Astrocyte of the spinal cord (primary cell): ENCODE measurements around the gene PLD5.

Source experiments
- DNase-seq: peaks from one replicate; pipeline ENCODE4 v3.0.0; 2011; ENCODE audit warnings: low read depth, low spot score
- H3K4me3 ChIP-seq: 2 replicates; pipeline ENCODE4 v1.5.1; 2011; ENCODE audit warnings: low read depth, mild to moderate bottlenecking, low read length, moderate library complexity
- in situ Hi-C: cut with HindIII; loops from 2 replicates; pipeline ENCODE4 v1.10.0; 2017; ENCODE audit warnings: low sequenced_read_pairs
- TF ChIP-seq, protein P1 (sequence below): IDR thresholded peaks from 2 replicates; pipeline ENCODE4 v1.5.1; 2012; ENCODE audit warnings: low read depth, mild to moderate bottlenecking, low read length, inconsistent platforms

Gene PLD5

DNA sequence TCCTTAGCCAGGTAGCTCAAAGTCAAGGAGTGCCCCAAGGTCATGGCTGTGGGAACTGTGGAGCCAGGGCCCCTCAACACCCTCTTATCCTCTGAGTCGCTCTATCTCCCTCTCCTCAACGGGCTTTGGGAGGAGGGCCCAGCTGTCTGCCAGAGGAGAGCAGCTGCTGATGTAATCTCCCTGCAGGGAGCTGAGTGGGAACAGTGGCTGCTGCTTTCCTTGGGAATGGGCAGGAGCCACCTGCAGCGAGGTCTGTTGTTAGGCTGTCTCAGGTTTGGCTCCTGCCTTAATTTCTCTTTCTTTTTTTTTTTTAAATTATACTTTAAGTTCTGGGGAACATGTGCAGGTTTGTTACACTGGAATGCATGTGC, 466.8 kb downstream of the PLD5 start:
- TF ChIP-seq, protein P1, sequence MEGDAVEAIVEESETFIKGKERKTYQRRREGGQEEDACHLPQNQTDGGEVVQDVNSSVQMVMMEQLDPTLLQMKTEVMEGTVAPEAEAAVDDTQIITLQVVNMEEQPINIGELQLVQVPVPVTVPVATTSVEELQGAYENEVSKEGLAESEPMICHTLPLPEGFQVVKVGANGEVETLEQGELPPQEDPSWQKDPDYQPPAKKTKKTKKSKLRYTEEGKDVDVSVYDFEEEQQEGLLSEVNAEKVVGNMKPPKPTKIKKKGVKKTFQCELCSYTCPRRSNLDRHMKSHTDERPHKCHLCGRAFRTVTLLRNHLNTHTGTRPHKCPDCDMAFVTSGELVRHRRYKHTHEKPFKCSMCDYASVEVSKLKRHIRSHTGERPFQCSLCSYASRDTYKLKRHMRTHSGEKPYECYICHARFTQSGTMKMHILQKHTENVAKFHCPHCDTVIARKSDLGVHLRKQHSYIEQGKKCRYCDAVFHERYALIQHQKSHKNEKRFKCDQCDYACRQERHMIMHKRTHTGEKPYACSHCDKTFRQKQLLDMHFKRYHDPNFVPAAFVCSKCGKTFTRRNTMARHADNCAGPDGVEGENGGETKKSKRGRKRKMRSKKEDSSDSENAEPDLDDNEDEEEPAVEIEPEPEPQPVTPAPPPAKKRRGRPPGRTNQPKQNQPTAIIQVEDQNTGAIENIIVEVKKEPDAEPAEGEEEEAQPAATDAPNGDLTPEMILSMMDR = no peak
- in situ Hi-C loops = no loop called here

DNA sequence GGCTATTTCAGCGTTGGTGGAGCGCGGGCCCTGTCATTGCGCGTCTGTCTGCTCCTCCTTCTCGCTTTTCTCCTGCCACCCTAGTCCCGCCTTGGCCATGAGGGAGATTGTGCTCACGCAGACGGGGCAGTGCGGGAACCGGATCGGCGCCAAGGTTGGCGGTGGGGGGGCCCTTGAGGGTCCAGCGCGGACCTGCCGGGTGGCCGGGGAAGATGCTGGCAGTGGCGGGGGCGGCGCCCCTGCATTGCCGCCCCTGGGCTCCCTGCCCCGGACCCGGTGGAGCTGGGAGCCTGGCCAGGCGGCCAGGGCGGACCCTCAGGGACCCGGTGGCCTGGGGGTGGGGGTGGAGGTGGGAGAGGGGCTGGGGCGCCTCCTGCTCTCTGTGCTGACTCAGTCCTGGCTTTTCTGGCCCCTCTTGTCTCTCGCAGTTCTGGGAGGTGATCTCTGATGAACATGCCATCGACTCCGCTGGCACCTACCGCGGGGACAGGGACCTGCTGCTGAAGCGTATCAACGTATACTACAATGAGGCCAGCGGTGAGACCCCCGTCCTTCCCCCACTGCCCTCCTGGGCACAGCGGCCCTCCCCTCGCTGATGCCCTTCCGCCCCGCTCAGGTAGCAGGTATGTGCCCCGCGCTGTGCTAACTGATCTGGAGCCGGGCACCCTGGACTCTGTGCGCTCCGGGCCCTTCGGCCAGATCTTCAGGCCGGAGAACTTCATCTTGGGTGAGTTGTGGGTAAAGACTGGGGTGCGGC, 467.3 kb downstream of the PLD5 start:
- H3K4me3 ChIP-seq = no peak overlapping the region
- in situ Hi-C loops = no loop called here
- no peak for DNase-seq
- TF ChIP-seq, protein P1 = no peak

More for the DNA sequence above, 466.8 kb downstream of the PLD5 start:
- DNase-seq = no peak
- H3K4me3 ChIP-seq = no peak overlapping the region

DNA sequence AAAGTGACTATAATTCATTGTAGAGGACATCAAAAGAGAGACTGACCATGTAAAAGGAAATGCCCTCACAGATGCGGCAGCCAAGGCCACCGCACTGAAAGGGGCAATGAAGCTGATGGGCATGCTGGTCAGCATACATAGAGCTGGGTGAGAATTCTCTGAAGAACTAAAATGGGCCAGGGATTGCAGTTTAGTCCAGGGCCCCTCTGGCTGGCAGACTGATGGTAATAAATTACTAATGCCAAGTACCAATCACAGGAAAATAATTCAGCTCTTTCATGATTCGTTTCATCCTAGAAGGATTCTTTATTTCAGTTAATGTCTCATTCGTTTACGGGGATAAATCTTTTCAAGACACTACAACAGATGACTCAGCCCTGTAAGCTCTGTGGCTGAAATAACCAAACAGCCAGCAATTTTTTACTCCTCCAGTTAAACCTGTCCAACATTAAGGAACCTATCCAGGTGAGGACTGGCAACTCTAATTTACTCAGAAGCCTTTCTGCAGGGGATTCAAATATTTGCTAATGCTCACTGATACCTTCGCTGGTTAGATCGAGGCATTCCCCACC, 468.7 kb downstream of the PLD5 start:
- TF ChIP-seq, protein P1 = no peak
- DNase-seq = no peak
- in situ Hi-C loops = no loop called here
- no peak overlapping the region for H3K4me3 ChIP-seq

DNA sequence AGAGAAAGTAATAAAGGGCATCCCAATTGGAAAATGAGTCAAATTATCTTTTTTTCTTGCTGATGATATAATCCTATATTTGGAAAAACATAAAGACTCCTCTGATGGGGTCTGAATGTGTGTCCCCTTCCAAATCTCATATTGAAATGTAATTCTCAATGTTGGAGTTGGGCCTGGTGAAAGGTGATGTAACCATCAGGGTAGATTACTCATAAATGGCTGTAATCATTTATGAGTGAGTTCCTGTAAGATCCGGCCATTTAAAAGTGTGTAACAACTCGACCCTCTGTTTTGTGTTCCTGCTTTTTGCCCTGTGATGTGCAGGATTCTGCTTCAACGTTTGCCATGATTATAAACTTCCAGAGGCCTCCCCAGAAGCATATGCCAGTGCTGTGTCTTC, 481.3 kb downstream of the PLD5 start:
- TF ChIP-seq, protein P1 = no peak
- in situ Hi-C loops = no loop called here
- no peak for DNase-seq
- no peak overlapping the region for H3K4me3 ChIP-seq

DNA sequence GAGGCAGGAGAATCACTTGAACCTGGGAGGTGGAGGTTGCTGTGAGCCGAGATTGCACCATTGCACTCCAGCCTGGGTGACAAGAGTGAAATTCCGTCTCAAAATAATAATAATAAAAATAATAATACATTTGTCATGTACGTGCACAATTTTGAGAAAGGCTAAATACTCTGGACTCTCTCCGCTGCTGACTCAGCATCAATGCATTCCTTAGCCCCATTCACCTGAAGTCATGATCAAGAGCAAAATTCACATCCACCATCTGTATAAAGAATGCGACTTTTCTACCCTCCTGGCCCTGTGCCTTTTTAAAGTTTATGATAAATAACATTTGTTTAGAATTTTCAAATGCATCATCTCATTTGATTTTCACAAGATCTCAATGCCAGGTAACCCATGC, 490.1 kb downstream of the PLD5 start:
- TF ChIP-seq, protein P1 = no peak
- H3K4me3 ChIP-seq = no peak overlapping the region
- in situ Hi-C loops = no loop called here
- no peak for DNase-seq

DNA sequence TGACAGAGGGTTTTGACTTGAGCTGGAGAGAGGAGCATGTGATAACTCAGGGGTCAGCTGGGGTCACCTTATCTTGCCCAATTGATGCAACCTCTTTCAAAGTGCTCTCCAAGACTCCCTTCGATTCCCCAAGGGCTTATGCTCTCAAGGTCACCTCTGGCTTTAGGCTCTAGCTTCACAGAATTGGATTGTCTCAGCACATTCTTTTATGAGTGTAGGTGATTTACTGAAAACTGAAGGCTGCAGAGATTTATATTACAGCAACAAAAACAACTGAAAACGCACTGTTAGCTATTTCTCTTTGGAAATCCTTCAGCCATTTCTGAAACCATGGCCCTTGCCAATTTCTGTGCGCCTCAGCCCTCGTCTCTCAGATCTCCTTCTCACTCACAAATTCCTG, 491.1 kb downstream of the PLD5 start:
- DNase-seq = no peak
- no peak overlapping the region for H3K4me3 ChIP-seq
- in situ Hi-C loops = no loop called here
- TF ChIP-seq, protein P1 = no peak
